T-cell (primary cell): ENCODE data around the gene MYADM. TPM values are rescaled to one million over a fixed set of nuclear protein-coding genes. Genes with fewer than 3 reads are reported as not detected.

Experiments used
- ATAC-seq, 4 experiments: fragments of 200-7000 bp in 3 of 4; fragments of 150-1000 bp in 1 of 4; cut with Tn5 transposase; replicated peaks in 1 of 4; 1 replicate in 3 of 4; 2 replicates in 1 of 4; pipeline ENCODE4 v1.10.0; 2021; ENCODE audit warnings: moderate library complexity in 3 of 4, mild to moderate bottlenecking in 2 of 4, moderate number of reproducible peaks in 1 of 4
- CTCF ChIA-PET, 2 donors: fragments of 300-600 bp; sonication (Branson Sonifier 250); formaldehyde crosslinking; loops; one replicate each; lab custom pipeline; 2022; ENCODE audit warnings: antibody characterized with exemption in 2 of 2; lab: Charles Lee
- POLR2A ChIA-PET, 2 donors: fragments of 300-600 bp; sonication (Branson Sonifier 250); formaldehyde crosslinking; loops; one replicate each; lab custom pipeline; 2022; ENCODE audit warnings: antibody characterized with exemption in 2 of 2; lab: Charles Lee
- DNase-seq, 35 experiments: peaks; one replicate each; pipeline versions ENCODE4 v3.0.0 to v3.0.0-alpha.2; 2013 to 2023
- H3K27ac ChIP-seq: one replicate; pipeline ENCODE4 v1.5.1; 2013; ENCODE audit warnings: low read length
- H3K27me3 ChIP-seq, 2 experiments: replicated peaks in 1 of 2; 1 replicate in 1 of 2; 2 replicates in 1 of 2; pipeline versions ENCODE4 v1.6.1 to v1.7.0; 2013; ENCODE audit warnings: low read length in 1 of 2, mixed read lengths in 1 of 2; ENCODE audit not compliant: control insufficient read depth in 2 of 2, insufficient read depth in 2 of 2; ENCODE audit errors: extremely low read depth in 1 of 2
- H3K36me3 ChIP-seq, 2 donors: 1 replicate in 1 of 2; 2 replicates in 1 of 2; pipeline versions ENCODE4 v1.6.1 to v1.7.0; 2013; ENCODE audit warnings: low read length in 1 of 2; ENCODE audit not compliant: control insufficient read depth in 2 of 2, insufficient read depth in 1 of 2; ENCODE audit errors: extremely low read depth in 1 of 2
- H3K4me1 ChIP-seq, 2 experiments: 1 replicate in 1 of 2; 2 replicates in 1 of 2; pipeline versions ENCODE4 v1.6.1 to v1.7.0; 2013; ENCODE audit warnings: low read length in 2 of 2, mixed read lengths in 1 of 2; ENCODE audit not compliant: insufficient read depth in 2 of 2, control insufficient read depth in 1 of 2; ENCODE audit errors: extremely low read depth in 1 of 2
- H3K4me3 ChIP-seq, 2 donors: 1 replicate in 1 of 2; 2 replicates in 1 of 2; pipeline versions ENCODE4 v1.5.1 to v1.7.0; 2013; ENCODE audit warnings: mild to moderate bottlenecking in 2 of 2, low read length in 1 of 2, moderate library complexity in 1 of 2; ENCODE audit not compliant: control insufficient read depth in 1 of 2; ENCODE audit errors: extremely low read depth in 1 of 2
- H3K9me3 ChIP-seq: 2 replicates; pipeline ENCODE4 v1.7.0; 2013
- H3K27ac Mint-ChIP-seq, 2 donors: one replicate each; pipeline ENCODE4 v1.8.0; 2020 to 2021; ENCODE audit warnings: mild to moderate bottlenecking in 2 of 2, mixed read lengths in 2 of 2
- H3K27me3 Mint-ChIP-seq, 2 donors: one replicate each; pipeline ENCODE4 v1.8.0; 2021 to 2022; ENCODE audit warnings: mixed read lengths in 2 of 2
- H3K36me3 Mint-ChIP-seq: one replicate; pipeline ENCODE4 v1.8.0; 2021; ENCODE audit warnings: mixed read lengths
- H3K4me1 Mint-ChIP-seq, 3 donors: one replicate each; pipeline ENCODE4 v1.8.0; 2020 to 2022; ENCODE audit warnings: mixed read lengths in 3 of 3, mild to moderate bottlenecking in 1 of 3
- H3K4me3 Mint-ChIP-seq, 3 donors: one replicate each; pipeline ENCODE4 v1.8.0; 2020 to 2022; ENCODE audit warnings: mild to moderate bottlenecking in 3 of 3, mixed read lengths in 3 of 3, moderate library complexity in 3 of 3
- H3K9me3 Mint-ChIP-seq, 3 donors: one replicate each; pipeline ENCODE4 v1.8.0; 2020 to 2022; ENCODE audit warnings: mixed read lengths in 3 of 3
- WGBS: methylation state at CpG from one replicate; pipeline ENCODE4 v1.1.5; 2013; ENCODE audit warnings: missing lambda C conversion rate; ENCODE audit not compliant: insufficient coverage; 5-methylcytosine and 5-hydroxymethylcytosine counted together
- total RNA-seq, 35 experiments: library from RNA in 6 of 35; stranded (reverse) in 6 of 35; fragments of 120-200 nt in 1 of 35; gene quantifications; one replicate each; pipeline versions ENCODE4 v1.2.1 to v1.2.4 and lab custom pipeline; 2013 to 2026

MYADM gene
- total RNA-seq, 5 donors from 2014 or later (not counting 1 experiment from before 2014, with no cell fraction given) = 49.9 to 335 (median 70.9) TPM

- Histone ChIP-seq H3K27ac (peak overlapping the region; percentile 27), H3K4me1 (peaks cover 52 to 83% of the 10 kb centered on the region in 2 experiments), H3K4me3 (peak overlapping the region in 1 of 2 donors; percentile 32), H3K27me3 (peaks cover 0 to 25% of the 10 kb centered on the region in 2 experiments), H3K9me3 (no peaks in the 10 kb centered on the region), H3K36me3 (peaks cover 0 to 31% of the 10 kb centered on the region in 2 donors)
- H3K27me3 Mint-ChIP-seq = peaks cover 0 to 5% of the 10 kb centered on the region in 2 donors
- 94% methylated on average over 4 of the region's 6 CpGs for WGBS
- peaks cover 35% of the 10 kb centered on the region for H3K36me3 Mint-ChIP-seq
- peak overlapping the region in 1 of 3 donors; percentile 62 for H3K4me3 Mint-ChIP-seq
- peaks cover 0 to 8% (median 6%) of the 10 kb centered on the region in 3 donors for H3K9me3 Mint-ChIP-seq
- DNase-seq (peak in 1 of 35 experiments; percentile 28), ATAC-seq (no peak)
- ChIA-PET POLR2A (interaction anchor here (1.6 to 2.6 kb wide), 2 partner anchors 9 kb away, joined by 4 to 13 read pairs; partner anchors contain the start of gene MYADM (in 2 of the 2)), CTCF (interaction anchor here in 1 of 2 donors (0.8 kb wide), 1 partner anchor 9 kb away, joined by 3 read pairs; the partner anchor contains the start of gene MYADM)
- H3K27ac Mint-ChIP-seq = peak overlapping the region; percentile 83 to 91
- H3K4me1 Mint-ChIP-seq = peaks cover 61 to 62% (median 62%) of the 10 kb centered on the region in 3 donors
These were observed 9.1 kb downstream of the MYADM start for GRCh38 chr19:53876651-53877224.

- peaks cover 54 to 64% (median 63%) of the 10 kb centered on the region in 3 donors for H3K4me1 Mint-ChIP-seq
- DNase-seq = peak in 28 of 35 experiments; percentile 21 to 79 (median 52)
- peak overlapping the region; percentile 83 to 91 for H3K27ac Mint-ChIP-seq
- ChIA-PET CTCF (no interaction called here), POLR2A (interaction anchor here (0.6 to 2.6 kb wide), 3 partner anchors 10 to 495 kb away, joined by 4 to 13 read pairs (median 7); partner anchors contain the start of gene MYADM (in 2 of the 2))
- Histone ChIP-seq H3K4me3 (no peak overlapping the region), H3K36me3 (peaks cover 0 to 28% of the 10 kb centered on the region in 2 donors), H3K27me3 (peaks cover 0 to 31% of the 10 kb centered on the region in 2 experiments), H3K27ac (peak overlapping the region; percentile 27), H3K9me3 (no peaks in the 10 kb centered on the region), H3K4me1 (peaks cover 51 to 83% of the 10 kb centered on the region in 2 experiments)
- 85% methylated on average over 4 of the region's 10 CpGs for WGBS
- peaks cover 35% of the 10 kb centered on the region for H3K36me3 Mint-ChIP-seq
- H3K27me3 Mint-ChIP-seq = peaks cover 0 to 8% of the 10 kb centered on the region in 2 donors
- ATAC-seq = no peak
- H3K9me3 Mint-ChIP-seq = peaks cover 0 to 8% (median 6%) of the 10 kb centered on the region in 3 donors
- H3K4me3 Mint-ChIP-seq = peak overlapping the region in 1 of 3 donors; percentile 62
These were observed 9.7 kb downstream of the MYADM start for GRCh38 chr19:53877361-53877766.

- Histone ChIP-seq H3K9me3 (no peaks in the 10 kb centered on the region), H3K36me3 (peaks cover 0 to 19% of the 10 kb centered on the region in 2 donors), H3K4me1 (peaks cover 49 to 81% of the 10 kb centered on the region in 2 experiments), H3K27me3 (peaks cover 0 to 44% of the 10 kb centered on the region in 2 experiments), H3K4me3 (peak overlapping the region; percentile 47 to 52), H3K27ac (no peak overlapping the region)
- Mint-ChIP-seq H3K4me1 (peaks cover 52 to 61% (median 60%) of the 10 kb centered on the region in 3 donors), H3K27me3 (peaks cover 3 to 18% of the 10 kb centered on the region in 2 donors), H3K9me3 (peaks cover 0 to 8% (median 6%) of the 10 kb centered on the region in 3 donors), H3K27ac (peak overlapping the region in 1 of 2 donors; percentile 22), H3K4me3 (no peak overlapping the region), H3K36me3 (peaks cover 27% of the 10 kb centered on the region)
- peak in 1 of 4 experiments; percentile 0 for ATAC-seq
- POLR2A ChIA-PET = interaction anchor here (0.7 to 1.3 kb wide), 2 partner anchors 11 to 239 kb away, joined by 3 to 5 read pairs; partner anchors contain the start of gene MYADM (in 1 of the 2)
- 48% methylated on average over 3 of the region's 12 CpGs for WGBS
- CTCF ChIA-PET = interaction anchor here (0.6 to 0.9 kb wide), 3 partner anchors 19 to 145 kb away, joined by 3 to 9 read pairs (median 3); no protein-coding TSS in a partner anchor
- DNase-seq = peak in 1 of 35 experiments; percentile 26
These were observed 11.1 kb downstream of the MYADM start for GRCh38 chr19:53878776-53879139.

GRCh38 chr19:53879140-53880081 lies 11.7 kb downstream of the MYADM start:
- Histone ChIP-seq H3K4me3 (peak overlapping the region; percentile 47 to 52), H3K4me1 (peaks cover 46 to 74% of the 10 kb centered on the region in 2 experiments), H3K36me3 (peaks cover 0 to 13% of the 10 kb centered on the region in 2 donors), H3K27me3 (peaks cover 0 to 51% of the 10 kb centered on the region in 2 experiments), H3K27ac (no peak overlapping the region), H3K9me3 (no peaks in the 10 kb centered on the region)
- DNase-seq = peak; percentile 54 to 85 (median 74)
- POLR2A ChIA-PET = interaction anchor here (0.5 to 1.3 kb wide), 3 partner anchors 11 to 239 kb away, joined by 3 to 5 read pairs (median 3); partner anchors contain the start of gene MYADM (in 1 of the 2)
- peaks cover 7 to 24% of the 10 kb centered on the region in 2 donors for H3K27me3 Mint-ChIP-seq
- H3K9me3 Mint-ChIP-seq = peaks cover 0 to 3% (median 3%) of the 10 kb centered on the region in 3 donors
- peak; percentile 68 to 87 (median 86) for ATAC-seq
- H3K4me1 Mint-ChIP-seq = peaks cover 49 to 58% (median 57%) of the 10 kb centered on the region in 3 donors
- CTCF ChIA-PET = interaction anchor here (0.9 kb wide), 2 partner anchors 25 to 145 kb away, joined by 3 read pairs; no protein-coding TSS in a partner anchor
- peaks cover 23% of the 10 kb centered on the region for H3K36me3 Mint-ChIP-seq
- no peak overlapping the region for H3K4me3 Mint-ChIP-seq
- H3K27ac Mint-ChIP-seq = peak overlapping the region in 1 of 2 donors; percentile 22
- 2% methylated on average over 44 of the region's 51 CpGs for WGBS

GRCh38 chr19:53880711-53881481 lies 13.2 kb downstream of the MYADM start:
- Mint-ChIP-seq H3K27me3 (peaks cover 12 to 34% of the 10 kb centered on the region in 2 donors), H3K4me1 (peaks cover 34 to 44% (median 43%) of the 10 kb centered on the region in 3 donors), H3K36me3 (peaks cover 14% of the 10 kb centered on the region), H3K9me3 (no peaks in the 10 kb centered on the region), H3K27ac (no peak overlapping the region), H3K4me3 (no peak overlapping the region)
- Histone ChIP-seq H3K27me3 (peaks cover 3 to 60% of the 10 kb centered on the region in 2 experiments), H3K4me1 (peaks cover 36 to 59% of the 10 kb centered on the region in 2 experiments), H3K27ac (no peak overlapping the region), H3K4me3 (peak overlapping the region in 1 of 2 donors; percentile 62), H3K9me3 (no peaks in the 10 kb centered on the region), H3K36me3 (peaks cover 0 to under 1% of the 10 kb centered on the region in 2 donors)
- DNase-seq (no peak), ATAC-seq (no peak)
- ChIA-PET POLR2A (no interaction called here), CTCF (no interaction called here)
- WGBS = 34% methylated on average over 5 of the region's 6 CpGs
